Measurements from ENCODE around the gene SERPIND1. TPM values are rescaled to one million over a fixed set of nuclear protein-coding genes. Genes with fewer than 3 reads are reported as not detected.

SERPIND1 gene
- total and polyA plus RNA-seq, 10 of the 15 experiments (the other 5 are each of a cell fraction or from before 2014, with no cell fraction given), result 0.08 to 0.85 (median 0.38) TPM; not detected in 1

DNA sequence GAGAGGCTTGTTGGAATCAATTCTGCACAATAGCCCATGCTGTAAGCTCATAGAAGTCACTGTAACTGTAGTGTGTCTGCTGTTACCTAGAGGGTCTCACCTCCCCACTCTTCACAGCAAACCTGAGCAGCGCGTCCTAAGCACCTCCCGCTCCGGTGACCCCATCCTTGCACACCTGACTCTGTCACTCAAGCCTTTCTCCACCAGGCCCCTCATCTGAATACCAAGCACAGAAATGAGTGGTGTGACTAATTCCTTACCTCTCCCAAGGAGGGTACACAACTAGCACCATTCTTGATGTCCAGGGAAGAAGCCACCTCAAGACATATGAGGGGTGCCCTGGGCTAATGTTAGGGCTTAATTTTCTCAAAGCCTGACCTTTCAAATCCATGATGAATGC, 13.3 kb downstream of the SERPIND1 start:
- WGBS (ENCODE audit: insufficient coverage, insufficient replicate concordance, low lambda C conversion rate, missing lambda C conversion rate), result 99% methylated on average over 4 of the region's 4 CpGs
- intact Hi-C loops (cut with micrococcal nuclease; ENCODE audit: unreplicated experiment), result no loop called here
- Histone ChIP-seq H3K4me1 (ENCODE audit: control insufficient read depth, insufficient read depth, low read length) (peaks cover 7% of the 10 kb centered on the region), H3K79me2 (ENCODE audit: control insufficient read depth, insufficient read depth, low read length) (no peaks in the 10 kb centered on the region), H2AFZ (ENCODE audit: control insufficient read depth, low read depth, low read length) (no peak overlapping the region), H3K27me3 (replicated peaks in 1 of 2; ENCODE audit: control insufficient read depth in 2 of 2, insufficient read depth in 2 of 2, low read length in 1 of 2) (no peaks in the 10 kb centered on the region), H3K9ac (ENCODE audit: control insufficient read depth, insufficient read depth, low read length) (no peak overlapping the region), H3K27ac (ENCODE audit: control insufficient read depth, insufficient read depth) (no peak overlapping the region), H3K36me3 (ENCODE audit: control insufficient read depth in 2 of 2, insufficient read depth in 2 of 2, low read length in 1 of 2) (peaks cover 2 to 16% of the 10 kb centered on the region in 2 experiments; a peak in 3 of 4 replicates), H4K20me1 (ENCODE audit: control insufficient read depth, insufficient read depth) (no peaks in the 10 kb centered on the region), H3K9me3 (replicated peaks; ENCODE audit: control insufficient read depth, insufficient read depth, low read length) (no peaks in the 10 kb centered on the region), H3K4me3 (no peak overlapping the region), H3K4me2 (ENCODE audit: control insufficient read depth, insufficient read depth) (no peak overlapping the region)
- ChIA-PET POLR2A (no interaction called here), SMC1A (ENCODE audit: uncharacterized antibody, unreplicated experiment) (no interaction called here), RAD21 (ENCODE audit: unreplicated experiment) (no interaction called here), CTCF (interaction anchor here (1.0 to 1.3 kb wide), 2 partner anchors 39 to 46 kb away, joined by 3 read pairs; no protein-coding TSS in a partner anchor)
- DNase-seq (ENCODE audit: low read depth, low spot score), result no peak
- BruUV-seq (replicated peaks), result no TSS peak
- FAIRE-seq, result no peak
- no peak for ATAC-seq
- TF ChIP-seq STAT1 (conservative IDR thresholded peaks at IDR 0.05) (no peak), ZBED1 (IDR thresholded peaks at IDR 0.05; ENCODE audit: borderline replicate concordance) (no peak), HCFC1 (IDR thresholded peaks at IDR 0.05; ENCODE audit: low read length) (no peak), CHD4 (IDR thresholded peaks at IDR 0.05) (no peak)
- TF ChIP-seq, protein P1, sequence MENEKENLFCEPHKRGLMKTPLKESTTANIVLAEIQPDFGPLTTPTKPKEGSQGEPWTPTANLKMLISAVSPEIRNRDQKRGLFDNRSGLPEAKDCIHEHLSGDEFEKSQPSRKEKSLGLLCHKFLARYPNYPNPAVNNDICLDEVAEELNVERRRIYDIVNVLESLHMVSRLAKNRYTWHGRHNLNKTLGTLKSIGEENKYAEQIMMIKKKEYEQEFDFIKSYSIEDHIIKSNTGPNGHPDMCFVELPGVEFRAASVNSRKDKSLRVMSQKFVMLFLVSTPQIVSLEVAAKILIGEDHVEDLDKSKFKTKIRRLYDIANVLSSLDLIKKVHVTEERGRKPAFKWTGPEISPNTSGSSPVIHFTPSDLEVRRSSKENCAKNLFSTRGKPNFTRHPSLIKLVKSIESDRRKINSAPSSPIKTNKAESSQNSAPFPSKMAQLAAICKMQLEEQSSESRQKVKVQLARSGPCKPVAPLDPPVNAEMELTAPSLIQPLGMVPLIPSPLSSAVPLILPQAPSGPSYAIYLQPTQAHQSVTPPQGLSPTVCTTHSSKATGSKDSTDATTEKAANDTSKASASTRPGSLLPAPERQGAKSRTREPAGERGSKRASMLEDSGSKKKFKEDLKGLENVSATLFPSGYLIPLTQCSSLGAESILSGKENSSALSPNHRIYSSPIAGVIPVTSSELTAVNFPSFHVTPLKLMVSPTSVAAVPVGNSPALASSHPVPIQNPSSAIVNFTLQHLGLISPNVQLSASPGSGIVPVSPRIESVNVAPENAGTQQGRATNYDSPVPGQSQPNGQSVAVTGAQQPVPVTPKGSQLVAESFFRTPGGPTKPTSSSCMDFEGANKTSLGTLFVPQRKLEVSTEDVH (IDR thresholded peaks at IDR 0.05; ENCODE audit: low read depth, partially characterized antibody), result no peak
- in situ Hi-C loops (cut with MboI), result no loop called here

Measured in GM12878 (cell line).